DMS 273 (cell line): Measurements from ENCODE around the gene CCDC7.
"Not testable (repeated sequence)": the region's sequence is repeated elsewhere in the genome, so short reads cannot be mapped to it uniquely, and the experiment has no call there.

Experiments
- DNase-seq: peaks from one replicate; lab custom pipeline; 2025; ENCODE audit not compliant: unreplicated experiment; lab: John Stamatoyannopoulos, UW

CCDC7 gene

DNA sequence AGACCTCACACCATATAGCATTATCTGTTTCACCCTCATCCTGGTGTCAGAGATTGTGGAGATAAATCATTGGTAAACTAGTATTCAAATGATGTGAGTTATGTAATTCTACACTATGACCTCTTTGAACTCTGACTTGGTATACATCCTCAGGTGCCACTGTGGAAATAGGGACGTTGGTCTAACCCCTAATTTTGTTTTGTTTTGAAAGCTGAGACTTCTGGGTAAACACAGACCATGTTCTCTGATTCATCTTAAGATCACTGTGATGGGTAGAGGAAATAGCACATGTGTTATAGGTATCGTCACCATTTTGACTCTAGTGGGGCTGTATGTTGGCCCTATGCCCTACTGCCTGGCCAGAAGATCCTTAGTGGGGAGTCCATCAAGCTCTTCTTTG, 241.6 kb downstream of the CCDC7 start:
- DNase-seq, result no peak

DNA sequence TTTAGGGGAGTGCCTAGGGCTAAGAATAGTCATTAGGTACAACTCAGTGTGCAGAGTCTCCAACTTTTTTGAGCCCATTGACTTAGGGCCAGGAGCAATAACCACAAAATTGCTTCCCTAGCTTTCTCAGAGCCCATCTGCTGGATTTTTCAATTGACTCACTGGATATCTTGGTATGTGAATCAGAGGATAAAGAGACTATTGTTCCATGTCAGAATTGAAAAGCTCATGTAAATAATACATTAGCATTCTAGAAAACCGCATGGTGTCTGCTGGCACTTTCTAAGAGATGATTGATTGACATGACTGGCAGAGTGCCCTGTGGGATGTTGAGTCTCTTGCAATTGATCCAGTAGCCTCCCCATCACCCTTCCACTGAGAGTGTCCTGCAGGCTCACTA, 246.2 kb downstream of the CCDC7 start:
- DNase-seq, result no peak

DNA sequence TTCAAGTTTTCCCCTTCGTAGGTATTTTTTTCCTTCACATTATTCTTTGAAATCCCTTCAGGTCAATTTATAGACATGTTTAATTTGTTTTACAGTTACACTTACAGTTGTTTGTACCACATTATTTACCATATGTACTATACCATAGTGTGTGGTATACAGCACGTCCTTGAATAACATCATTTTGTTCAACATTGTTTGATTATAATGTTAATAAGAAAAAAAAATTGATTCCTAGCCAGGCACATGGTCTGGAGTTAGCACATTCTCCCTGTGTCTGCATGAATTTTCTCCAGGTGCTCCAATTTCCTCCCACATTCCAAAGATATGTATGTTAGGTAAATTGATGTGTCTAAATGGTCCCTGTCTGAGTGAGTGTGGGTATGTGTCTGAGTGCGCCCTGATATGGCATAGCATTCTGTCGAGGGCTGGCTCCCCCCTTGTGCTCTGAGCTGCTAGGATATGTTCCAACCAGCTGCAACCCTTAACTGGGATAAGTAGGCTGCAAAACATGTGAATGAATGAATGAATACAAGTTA, 247.6 kb downstream of the CCDC7 start:
- DNase-seq, result no peak

DNA sequence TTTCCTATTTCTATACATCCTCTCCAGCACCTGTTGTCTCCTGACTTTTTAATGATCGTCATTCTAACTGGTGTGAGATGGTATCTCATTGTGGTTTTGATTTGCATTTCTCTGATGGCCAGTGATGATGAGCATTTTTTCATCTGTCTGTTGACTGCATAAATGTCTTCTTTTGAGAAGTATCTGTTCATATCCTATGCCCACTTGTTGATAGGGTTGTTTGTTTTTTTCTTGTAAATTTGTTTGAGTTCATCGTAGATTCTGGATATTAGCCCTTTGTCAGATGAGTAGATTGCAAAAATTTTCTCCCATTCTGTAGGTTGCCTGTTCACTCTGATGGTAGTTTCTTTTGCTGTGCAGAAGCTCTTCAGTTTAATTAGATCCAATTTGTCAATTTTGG, 253.7 kb downstream of the CCDC7 start:
- DNase-seq, result not testable (repeated sequence)

DNA sequence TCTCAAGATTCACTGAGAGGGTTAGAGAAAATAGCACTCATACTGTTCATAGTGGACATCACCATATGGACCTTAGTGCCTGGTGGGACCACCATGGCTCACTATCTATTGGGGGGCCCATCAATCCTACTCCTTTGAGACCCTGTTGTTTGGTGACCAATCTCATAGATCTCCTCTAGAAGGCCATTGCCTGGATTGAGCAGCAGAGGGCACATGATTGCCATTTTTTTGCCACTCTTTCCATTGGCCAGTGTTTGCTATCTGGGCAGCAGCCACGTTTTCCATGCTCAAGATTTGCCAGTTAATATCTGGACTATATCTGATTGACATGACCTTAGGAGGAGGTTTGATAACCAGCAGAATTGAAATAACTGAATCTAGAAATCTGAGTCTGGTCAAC, 267.6 kb downstream of the CCDC7 start:
- no peak for DNase-seq

DNA sequence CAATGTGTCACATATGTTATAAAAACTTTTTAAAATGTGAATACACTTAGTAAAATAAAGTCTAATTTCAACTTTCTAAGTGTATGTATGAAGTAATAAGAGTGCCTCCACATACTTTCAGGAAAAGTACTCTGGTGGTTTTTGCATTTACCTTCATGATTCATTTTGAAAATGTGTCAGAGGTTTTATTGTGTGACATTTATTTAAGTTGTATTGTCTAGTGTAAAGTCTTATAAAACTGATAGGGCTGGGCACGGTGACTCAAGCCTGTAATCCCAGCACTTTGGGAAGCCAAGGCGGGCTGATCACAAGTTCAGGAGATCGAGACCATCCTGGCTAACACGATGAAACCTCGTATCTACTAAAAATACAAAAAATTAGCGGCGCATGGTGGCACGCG, 285.6 kb downstream of the CCDC7 start:
- DNase-seq, result no peak

DNA sequence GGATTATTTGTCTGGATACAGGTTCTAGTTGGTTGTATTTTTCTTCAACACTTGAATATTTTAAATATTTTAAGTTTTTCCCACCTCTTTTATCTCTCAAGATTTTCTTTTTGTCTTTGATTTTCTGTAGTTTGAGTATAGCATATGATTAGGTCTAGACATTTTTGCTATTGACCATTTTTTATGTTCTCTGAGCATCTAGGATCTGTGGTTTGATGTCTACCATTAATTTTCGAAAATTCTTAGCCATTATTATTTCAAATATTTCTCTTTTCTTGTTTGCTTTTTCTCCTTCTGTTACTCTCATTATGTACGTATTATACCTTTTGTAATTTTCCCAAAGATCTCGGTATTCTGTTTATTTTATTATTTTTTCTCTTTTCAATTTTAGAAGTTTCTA, 293.0 kb downstream of the CCDC7 start:
- no peak for DNase-seq

DNA sequence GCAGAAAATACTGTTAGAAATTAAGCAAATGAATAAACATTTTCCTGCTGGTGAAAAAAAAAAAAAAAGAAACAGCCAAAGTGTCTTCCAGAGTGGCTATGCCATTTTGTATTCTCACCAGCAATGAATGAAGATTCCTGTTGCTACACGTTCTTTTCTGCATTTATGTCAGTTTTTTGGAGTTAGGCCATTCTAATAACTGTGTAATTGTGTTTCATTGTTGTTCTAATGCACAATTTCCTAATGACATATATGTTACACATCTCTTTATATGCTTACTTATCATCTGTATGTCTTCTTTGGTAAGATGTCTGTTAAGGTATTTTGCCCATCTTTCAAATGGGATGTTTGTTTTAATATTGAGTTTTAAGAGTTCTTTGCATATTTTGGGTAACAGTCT, 298.4 kb downstream of the CCDC7 start:
- no peak for DNase-seq

DNA sequence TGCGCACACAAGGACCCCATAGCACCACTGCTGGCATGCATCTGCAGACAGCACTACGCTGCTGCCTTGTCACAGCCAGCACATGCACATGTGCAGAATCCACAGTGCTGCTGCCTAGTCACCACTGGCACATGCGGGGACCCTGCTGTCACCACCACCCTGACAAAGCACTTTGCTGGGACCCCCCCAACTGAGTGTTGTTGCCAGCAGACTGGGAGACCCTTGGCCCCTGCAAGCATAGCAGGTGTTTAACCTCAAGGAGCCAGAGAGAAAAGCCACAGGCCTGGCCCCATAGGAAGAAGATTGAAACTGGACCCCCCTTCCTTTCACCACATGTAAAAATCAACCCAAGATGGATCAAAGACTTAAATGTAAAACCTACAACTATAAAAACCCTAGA, 300.9 kb downstream of the CCDC7 start:
- no peak for DNase-seq

DNA sequence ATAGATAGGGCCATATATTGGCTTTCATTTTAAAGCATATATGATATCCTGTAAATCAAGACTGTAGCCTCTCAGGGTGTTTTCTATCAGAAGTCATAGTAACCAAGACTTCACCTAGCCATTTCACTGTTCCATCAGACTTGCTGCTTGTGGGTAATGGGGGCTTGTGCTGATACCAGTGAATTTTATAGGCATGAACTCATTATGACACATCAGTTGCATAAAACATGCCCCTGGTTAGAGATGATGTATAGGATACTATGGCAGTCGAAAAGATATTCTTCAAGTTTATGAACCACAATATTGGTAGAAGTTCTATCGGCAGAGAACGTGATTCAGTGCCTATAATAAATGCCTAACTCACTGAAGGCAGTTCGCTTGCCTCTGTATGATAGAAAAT, 305.6 kb downstream of the CCDC7 start:
- DNase-seq, result no peak

DNA sequence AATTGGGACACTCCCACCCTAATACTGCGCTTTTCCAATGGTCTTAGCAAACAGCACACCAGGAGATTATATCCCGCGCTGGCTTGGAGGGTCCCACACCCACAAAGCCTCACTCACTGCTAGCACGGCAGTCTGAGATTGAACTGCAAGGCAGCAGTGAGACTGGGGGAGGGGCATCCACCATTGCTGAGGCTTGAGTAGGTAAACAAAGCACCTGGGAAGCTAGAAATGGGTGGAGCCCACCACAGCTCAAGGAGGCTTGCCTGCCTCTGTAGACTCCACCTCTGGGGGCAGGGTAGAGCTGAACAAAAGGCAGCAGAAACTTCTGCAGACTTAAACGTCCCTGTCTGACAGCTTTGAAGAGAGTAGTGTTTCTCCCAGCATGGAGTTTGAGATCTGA, 309.0 kb downstream of the CCDC7 start:
- DNase-seq, result not testable (repeated sequence)

DNA sequence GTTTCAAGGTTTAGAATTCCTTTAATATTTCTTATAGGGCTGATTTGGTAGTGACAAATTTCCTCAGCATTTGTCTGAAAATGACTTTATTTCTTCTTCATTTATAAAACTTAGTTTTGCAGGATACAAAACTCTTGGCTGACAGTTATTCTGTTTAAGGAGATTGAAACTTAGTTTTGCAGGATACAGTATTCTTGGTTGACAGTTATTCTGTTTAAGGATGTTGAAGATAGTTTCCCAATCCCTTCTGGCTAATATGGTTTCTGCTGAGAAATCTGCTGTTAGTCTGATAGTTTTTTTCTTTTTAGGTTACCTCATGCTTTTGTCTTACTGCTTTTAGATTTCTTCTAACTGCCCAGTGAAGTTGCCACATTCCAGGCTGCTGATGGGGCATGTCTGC, 325.3 kb downstream of the CCDC7 start:
- DNase-seq, result no peak

DNA sequence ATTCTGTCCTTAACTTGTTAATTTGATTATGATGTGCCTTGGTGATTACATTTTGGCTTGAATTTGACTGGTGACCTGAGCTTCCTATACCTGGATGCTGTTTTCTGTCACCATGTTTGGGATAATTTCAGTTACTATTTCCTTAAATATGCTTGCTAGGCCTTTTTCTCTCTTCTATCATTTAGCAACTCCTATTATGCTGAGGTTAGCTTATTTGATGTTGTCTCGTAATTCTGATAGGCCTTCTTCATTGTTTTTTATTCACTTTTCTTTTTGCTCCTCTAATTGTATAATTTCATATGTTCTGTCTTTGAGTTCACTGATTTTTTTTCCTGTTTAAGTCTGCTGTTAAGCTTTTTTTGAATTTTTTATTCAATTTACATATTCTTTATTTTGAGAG, 327.2 kb downstream of the CCDC7 start:
- no peak for DNase-seq

DNA sequence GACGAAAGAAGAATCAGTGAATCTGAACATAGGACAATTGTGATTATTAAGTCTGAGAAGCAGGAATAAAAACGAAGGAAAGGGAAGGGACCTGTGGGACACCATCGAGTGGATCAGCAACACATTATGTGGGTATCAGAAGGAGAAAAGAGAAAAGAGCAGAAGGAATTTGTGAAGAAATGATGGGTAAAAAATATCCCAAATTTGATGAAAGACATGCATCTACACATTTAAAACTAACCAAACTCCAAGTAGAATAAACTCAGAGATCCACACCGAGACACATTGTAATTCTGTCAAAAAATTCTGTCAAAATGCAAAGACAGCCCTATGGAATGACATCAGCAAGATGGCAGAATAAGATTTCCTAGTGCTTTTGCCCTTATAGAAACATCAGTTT, 341.0 kb downstream of the CCDC7 start:
- no peak for DNase-seq

DNA sequence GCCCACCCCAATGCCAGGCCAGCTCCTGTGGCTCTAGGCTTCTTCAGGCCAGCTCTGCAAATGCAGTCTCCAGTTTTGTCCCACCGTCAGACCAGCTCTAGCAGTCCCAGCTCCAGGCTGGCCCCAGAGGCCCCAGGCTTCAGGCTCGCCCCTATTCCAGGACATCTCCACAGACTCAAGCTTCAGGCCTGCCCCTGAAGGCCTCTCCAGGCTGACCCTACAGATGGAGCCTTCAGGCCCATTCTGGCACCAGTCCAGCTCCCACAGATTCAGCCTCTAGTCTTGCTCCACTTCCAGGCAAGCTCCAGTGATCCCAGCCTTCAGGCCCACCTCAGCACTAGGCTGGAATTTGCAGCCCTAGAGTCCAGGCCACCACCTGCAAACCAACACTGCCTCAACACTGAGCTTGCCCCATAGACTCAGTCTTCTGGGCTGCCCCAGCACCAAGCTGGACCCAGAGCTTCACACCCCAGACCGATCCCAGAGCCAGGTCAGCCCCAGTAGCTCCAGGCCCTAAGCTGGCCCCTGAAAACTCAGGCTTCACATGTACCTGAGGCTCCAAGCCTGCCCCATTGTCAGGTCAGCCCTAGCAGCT, 341.8 kb downstream of the CCDC7 start:
- no peak for DNase-seq

DNA sequence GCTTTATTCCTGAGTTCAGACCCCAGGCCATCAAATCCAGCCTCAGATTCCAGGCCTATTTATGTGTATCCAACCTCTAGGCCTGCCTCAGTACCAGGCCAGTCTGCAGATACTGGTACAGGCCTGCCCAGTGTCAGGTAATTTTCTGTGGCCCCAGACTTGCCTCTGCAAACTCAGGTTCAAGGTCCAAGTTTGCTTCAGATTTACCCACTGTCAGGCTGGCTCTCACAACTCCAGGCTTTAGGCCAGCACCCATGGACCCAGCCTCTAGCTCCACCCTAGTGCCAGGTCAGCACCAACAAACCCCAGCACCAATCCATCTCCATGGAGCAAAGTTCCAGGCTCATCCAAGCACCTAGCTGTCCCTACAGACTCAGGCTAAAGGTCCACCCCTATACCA, 342.4 kb downstream of the CCDC7 start:
- no peak for DNase-seq

DNA sequence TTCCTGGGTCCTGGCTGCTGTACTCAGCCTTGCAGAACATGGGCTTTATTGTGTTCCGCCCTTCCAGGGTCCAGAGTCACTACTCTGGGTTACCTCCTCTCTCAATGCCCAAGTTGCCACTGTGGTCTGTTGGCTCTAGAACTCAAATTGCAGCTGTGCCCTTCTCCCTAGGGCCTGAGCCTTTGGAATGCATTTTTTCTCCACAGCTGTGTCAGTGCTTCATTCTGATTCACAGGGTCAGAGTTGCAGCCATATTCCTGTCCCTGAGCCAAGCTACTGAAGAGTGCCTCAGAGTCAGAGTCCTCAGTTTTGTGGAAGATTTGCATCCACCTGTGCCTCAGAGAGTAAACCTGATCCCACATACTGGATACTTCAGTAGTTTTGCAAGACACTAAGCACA, 344.5 kb downstream of the CCDC7 start:
- DNase-seq, result no peak

DNA sequence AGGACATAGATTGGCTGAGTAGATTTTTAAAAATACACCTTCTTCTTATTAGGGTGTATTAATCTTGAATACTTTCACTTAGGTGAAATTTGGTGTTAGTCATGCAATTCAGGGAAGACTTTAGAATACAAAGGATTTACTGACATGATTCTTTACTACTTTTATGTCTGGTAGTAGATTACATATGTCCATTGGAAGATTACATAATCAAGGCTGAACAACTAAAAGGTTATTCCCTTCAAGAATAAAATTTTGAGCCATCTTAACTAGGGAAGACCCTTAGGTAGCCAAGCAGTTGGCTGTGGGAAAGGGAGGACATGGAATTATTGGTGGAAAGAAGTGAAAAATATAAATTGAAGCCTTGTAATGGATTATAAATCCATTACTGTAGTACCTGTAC, 347.1 kb downstream of the CCDC7 start:
- no peak for DNase-seq

DNA sequence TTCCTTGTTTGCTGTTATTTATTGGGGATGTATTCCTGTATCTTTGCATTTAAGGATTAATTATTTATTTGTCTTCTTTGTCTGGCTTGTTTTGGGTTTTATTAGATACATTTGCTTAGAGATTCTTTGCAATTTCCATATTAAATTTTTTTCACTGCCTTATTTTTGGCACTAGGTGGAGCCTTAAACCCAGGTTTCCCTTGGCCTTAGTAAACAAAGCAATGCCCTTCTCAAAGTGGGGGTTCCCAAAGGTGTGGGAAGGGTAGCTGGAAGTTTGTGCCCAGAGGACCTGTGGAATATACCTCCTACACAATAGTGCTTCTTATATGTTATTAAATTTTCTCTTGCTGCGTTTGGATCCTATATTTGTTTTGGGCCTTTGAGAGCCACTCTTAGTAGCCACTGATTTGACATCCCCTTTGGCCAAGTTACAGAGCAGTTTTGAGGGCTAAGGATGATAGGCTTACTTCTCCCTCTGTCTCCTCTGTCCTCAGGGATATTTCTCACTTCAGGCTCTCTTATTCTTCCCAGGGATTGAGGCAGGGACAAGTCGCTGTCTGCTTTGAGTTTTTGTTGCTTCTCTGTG, 349.8 kb downstream of the CCDC7 start:
- peak; percentile 45 for DNase-seq

DNA sequence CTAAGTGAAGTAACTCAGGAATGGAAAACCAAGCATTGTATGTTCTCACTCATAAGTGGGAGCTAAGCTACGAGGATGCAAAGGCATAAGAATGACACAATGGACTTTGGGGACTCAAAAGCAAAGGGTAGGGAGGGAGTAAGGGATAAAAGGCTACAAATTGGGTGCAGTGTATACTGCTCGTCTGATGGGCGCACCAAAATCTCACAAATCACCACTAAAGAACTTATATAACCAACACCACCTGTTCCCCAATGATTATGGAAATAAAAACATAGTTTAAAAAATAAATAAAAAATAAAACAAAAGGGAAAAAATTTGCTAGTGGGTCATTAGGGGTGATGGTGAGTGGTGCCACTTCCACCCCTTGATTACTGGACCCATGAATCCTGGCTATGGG, 351.5 kb downstream of the CCDC7 start:
- peak; percentile 0 for DNase-seq

DNA sequence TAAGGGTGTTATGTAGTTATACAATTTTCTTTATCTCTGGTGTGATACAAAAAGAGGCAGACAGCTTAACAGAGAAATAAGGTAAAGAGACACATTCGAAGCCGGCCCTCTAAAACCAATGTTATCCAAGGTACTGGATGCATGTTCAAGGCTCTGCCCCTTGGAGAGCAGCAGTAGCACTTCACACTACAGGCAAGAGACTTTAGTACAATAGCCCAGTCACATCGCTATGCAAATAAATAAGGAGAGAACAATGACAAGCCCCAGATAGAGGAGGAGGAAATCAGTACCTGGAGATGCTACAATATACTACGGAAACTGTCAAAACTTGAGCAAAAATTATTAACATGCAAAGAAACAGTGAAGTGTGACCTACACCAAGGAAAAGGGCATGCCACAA, 401.0 kb downstream of the CCDC7 start:
- DNase-seq, result no peak

DNA sequence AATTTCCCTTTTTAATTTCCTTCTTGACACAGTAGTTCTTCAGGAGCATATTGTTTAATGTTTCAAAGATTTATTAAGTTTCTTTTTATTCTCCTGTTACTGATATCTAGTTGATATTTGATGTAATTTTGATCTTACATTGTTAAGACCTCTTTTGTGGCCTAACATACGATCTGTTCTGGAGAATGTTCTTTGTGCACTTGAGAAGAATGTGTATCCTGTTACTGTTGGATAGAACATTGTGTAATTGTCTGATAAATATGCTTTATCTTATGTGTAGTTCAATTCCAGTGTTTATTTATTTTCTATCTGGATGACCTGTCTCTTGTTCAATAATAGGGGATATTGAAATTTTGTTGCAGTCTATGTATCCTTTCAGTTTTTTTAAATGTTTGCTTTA, 405.4 kb downstream of the CCDC7 start:
- DNase-seq, result no peak

DNA sequence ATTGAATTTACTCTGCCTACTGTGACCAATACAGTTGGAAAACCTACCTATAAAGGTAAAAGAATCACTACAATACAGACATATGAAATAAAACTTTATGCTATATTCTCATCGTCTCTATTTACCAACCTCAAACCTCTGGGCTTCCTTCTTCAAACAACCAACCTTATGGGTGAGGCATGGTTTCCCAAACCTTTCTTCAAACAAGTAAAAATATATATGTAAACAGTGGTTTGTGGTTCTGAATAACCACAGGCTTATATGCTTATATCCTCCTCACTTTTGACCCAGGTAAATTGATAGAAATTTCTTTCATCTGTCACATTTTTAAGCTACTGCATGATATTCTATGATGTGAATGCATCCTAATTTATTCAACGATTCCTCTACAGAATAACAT, 408.5 kb downstream of the CCDC7 start:
- DNase-seq, result no peak
